Measurements from ENCODE around the gene SPNS3. TPM values are rescaled to one million over a fixed set of nuclear protein-coding genes. Genes with fewer than 3 reads are reported as not detected.

Gene SPNS3
- total and polyA plus RNA-seq, 9 of the 15 experiments (the other 6 are each of a cell fraction or from before 2014, with no cell fraction given) = not detected

DNA sequence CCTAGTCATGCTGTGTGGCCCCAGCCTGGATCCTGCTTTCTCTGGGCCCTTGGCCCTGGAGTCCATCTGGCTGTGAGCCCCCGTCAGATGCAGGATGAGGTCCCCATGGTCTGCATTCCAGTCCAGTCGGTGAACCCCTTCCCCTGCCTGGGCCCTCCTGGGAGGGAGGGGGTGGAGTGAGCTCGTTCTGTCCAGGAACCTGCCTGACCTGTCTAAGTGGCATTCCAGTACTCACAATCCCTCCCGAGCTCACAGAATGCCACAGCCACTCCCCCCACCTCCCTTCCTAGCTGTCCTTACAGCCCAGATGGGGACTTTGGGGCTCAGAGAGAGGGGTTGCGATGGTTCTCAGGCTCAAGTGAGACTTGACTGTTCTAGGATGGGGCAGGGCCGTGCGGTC, 80.5 kb downstream of the SPNS3 start:
- H2AFZ ChIP-seq (ENCODE audit: low read depth, low read length) = no peak overlapping the region
- ATAC-seq (no peak), FAIRE-seq (no peak), DNase-seq (ENCODE audit: extremely low read depth in 1 of 4, low spot score in 3 of 4) (no peak)
- no peak overlapping the region for H3K4me2 ChIP-seq (ENCODE audit: insufficient read depth, low read length)
- H3K9ac ChIP-seq (ENCODE audit: insufficient read depth in 1 of 2, low read depth in 2 of 2, low read length in 2 of 2) = peak overlapping the region in 1 of 2 experiments; percentile 45; a peak in 1 of 4 replicates
- peaks cover 3% of the 10 kb centered on the region; the same call in 1 of the 2 replicates for H4K20me1 ChIP-seq (replicated peaks; ENCODE audit: control insufficient read depth, insufficient read depth, low read length)
- H3K79me2 ChIP-seq (ENCODE audit: control insufficient read depth, insufficient read depth, low read length) = no peaks in the 10 kb centered on the region
- no peak for TF ChIP-seq KLF16 (IDR thresholded peaks at IDR 0.05)
- TF ChIP-seq, protein P1, sequence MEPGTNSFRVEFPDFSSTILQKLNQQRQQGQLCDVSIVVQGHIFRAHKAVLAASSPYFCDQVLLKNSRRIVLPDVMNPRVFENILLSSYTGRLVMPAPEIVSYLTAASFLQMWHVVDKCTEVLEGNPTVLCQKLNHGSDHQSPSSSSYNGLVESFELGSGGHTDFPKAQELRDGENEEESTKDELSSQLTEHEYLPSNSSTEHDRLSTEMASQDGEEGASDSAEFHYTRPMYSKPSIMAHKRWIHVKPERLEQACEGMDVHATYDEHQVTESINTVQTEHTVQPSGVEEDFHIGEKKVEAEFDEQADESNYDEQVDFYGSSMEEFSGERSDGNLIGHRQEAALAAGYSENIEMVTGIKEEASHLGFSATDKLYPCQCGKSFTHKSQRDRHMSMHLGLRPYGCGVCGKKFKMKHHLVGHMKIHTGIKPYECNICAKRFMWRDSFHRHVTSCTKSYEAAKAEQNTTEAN (CRISPR knock-in tag; IDR thresholded peaks at IDR 0.05) = no peak
- no peak for TF ChIP-seq ELF2 (CRISPR knock-in tag; IDR thresholded peaks at IDR 0.05)
- TF ChIP-seq, protein P2, sequence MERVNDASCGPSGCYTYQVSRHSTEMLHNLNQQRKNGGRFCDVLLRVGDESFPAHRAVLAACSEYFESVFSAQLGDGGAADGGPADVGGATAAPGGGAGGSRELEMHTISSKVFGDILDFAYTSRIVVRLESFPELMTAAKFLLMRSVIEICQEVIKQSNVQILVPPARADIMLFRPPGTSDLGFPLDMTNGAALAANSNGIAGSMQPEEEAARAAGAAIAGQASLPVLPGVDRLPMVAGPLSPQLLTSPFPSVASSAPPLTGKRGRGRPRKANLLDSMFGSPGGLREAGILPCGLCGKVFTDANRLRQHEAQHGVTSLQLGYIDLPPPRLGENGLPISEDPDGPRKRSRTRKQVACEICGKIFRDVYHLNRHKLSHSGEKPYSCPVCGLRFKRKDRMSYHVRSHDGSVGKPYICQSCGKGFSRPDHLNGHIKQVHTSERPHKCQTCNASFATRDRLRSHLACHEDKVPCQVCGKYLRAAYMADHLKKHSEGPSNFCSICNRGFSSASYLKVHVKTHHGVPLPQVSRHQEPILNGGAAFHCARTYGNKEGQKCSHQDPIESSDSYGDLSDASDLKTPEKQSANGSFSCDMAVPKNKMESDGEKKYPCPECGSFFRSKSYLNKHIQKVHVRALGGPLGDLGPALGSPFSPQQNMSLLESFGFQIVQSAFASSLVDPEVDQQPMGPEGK (CRISPR knock-in tag; IDR thresholded peaks at IDR 0.05; ENCODE audit: borderline replicate concordance) = no peak
- no peak for TF ChIP-seq FOXA1 (IDR thresholded peaks at IDR 0.05; ENCODE audit: borderline replicate concordance)
- no peak for TF ChIP-seq ESRRA (IDR thresholded peaks at IDR 0.05; ENCODE audit: borderline replicate concordance, low read depth)
- no peak for TF ChIP-seq ZNF197 (CRISPR knock-in tag; IDR thresholded peaks at IDR 0.05; ENCODE audit: low read depth)
- no peak for TF ChIP-seq NCOA1 (IDR thresholded peaks at IDR 0.05; ENCODE audit: low read depth)
- TF ChIP-seq, protein P3, sequence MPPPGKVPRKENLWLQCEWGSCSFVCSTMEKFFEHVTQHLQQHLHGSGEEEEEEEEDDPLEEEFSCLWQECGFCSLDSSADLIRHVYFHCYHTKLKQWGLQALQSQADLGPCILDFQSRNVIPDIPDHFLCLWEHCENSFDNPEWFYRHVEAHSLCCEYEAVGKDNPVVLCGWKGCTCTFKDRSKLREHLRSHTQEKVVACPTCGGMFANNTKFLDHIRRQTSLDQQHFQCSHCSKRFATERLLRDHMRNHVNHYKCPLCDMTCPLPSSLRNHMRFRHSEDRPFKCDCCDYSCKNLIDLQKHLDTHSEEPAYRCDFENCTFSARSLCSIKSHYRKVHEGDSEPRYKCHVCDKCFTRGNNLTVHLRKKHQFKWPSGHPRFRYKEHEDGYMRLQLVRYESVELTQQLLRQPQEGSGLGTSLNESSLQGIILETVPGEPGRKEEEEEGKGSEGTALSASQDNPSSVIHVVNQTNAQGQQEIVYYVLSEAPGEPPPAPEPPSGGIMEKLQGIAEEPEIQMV (tag; conservative IDR thresholded peaks at IDR 0.05; ENCODE audit: low read depth) = no peak
- no peak for TF ChIP-seq BRD4 (IDR thresholded peaks at IDR 0.05)
- no peaks in the 10 kb centered on the region for H3K9me3 ChIP-seq (replicated peaks; ENCODE audit: control insufficient read depth, insufficient read depth, low read depth, low read length)
- no peaks in the 10 kb centered on the region for H3K36me3 ChIP-seq (ENCODE audit: control insufficient read depth, insufficient read depth, low read length)
- no peak overlapping the region for H3K27ac ChIP-seq (ENCODE audit: extremely low read depth, low read depth, low read length)
- H3K9me1 ChIP-seq (ENCODE audit: control insufficient read depth, insufficient read depth, low read length) = no peaks in the 10 kb centered on the region
- BruUV-seq (replicated peaks) = no TSS peak
- WGBS (ENCODE audit: insufficient coverage, low coverage, missing lambda C conversion rate) = 24% methylated on average over 6 of the region's 7 CpGs
- in situ Hi-C loops (cut with MboI) = no loop called here
- ChIA-PET CTCF (ENCODE audit: low intra/inter-chr PET ratio) (no interaction called here), POLR2A (no interaction called here)
- intact Hi-C loops (cut with micrococcal nuclease) = no loop called here
- H3K4me1 ChIP-seq (replicated peaks in 1 of 2; ENCODE audit: control insufficient read depth in 2 of 2, insufficient read depth in 2 of 2, low read length in 2 of 2) = peaks cover 0 to 32% of the 10 kb centered on the region in 2 experiments; a peak in 2 of 5 replicates
- peaks cover 4 to 63% of the 10 kb centered on the region in 2 experiments; a peak in 3 of 5 replicates for H3K27me3 ChIP-seq (ENCODE audit: control insufficient read depth in 2 of 2, insufficient read depth in 2 of 2, low read length in 2 of 2)
- H3K4me3 ChIP-seq = no peak overlapping the region

Measured in K562 (cell line).